DOHH2 (cell line): ENCODE results near the gene TLR10.

Source experiments
- EZH2phosphoT487 ChIP-seq: fragments of 200-600 bp; sonication (generic); IDR thresholded peaks from 2 replicates; pipeline ENCODE4 v1.6.1; 2017; ENCODE audit warnings: borderline replicate concordance, mild to moderate bottlenecking, antibody characterized with exemption, low read length, moderate library complexity, mixed read lengths
- TF ChIP-seq, protein P1 (sequence below): fragments of 200-600 bp; sonication (generic); IDR thresholded peaks from one replicate; pipeline ENCODE4 v1.5.1; 2014; ENCODE audit warnings: antibody characterized with exemption, mild to moderate bottlenecking, low read depth, low read length; ENCODE audit not compliant: poor library complexity, severe bottlenecking

DNA sequence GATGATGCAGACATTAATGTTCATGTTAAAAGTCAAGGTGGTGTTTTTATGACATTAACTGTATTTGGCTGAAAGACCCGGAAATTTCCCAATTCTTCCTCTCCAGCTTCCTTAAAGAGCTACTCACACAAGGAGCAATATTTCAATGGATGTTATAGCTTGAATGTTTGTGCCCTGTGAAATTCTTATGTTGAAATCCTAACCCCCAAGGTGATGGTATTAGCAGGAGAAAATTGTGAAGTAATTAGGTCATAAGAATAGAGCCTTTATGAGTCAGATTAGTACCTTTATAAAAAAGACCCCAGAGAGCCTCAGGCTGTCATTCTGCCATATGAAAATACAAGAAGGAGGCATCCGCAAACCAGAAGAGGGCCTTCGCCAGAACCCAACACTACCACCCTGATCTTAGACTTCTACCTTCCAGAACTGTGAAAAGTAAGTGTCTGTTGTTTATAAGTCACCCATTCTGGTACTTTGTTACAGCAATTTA, 18.2 kb upstream of the TLR10 start:
- TF ChIP-seq, protein P1, sequence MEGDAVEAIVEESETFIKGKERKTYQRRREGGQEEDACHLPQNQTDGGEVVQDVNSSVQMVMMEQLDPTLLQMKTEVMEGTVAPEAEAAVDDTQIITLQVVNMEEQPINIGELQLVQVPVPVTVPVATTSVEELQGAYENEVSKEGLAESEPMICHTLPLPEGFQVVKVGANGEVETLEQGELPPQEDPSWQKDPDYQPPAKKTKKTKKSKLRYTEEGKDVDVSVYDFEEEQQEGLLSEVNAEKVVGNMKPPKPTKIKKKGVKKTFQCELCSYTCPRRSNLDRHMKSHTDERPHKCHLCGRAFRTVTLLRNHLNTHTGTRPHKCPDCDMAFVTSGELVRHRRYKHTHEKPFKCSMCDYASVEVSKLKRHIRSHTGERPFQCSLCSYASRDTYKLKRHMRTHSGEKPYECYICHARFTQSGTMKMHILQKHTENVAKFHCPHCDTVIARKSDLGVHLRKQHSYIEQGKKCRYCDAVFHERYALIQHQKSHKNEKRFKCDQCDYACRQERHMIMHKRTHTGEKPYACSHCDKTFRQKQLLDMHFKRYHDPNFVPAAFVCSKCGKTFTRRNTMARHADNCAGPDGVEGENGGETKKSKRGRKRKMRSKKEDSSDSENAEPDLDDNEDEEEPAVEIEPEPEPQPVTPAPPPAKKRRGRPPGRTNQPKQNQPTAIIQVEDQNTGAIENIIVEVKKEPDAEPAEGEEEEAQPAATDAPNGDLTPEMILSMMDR = no peak
- no peak for TF ChIP-seq EZH2phosphoT487
